Immature natural killer cell (primary cell): Measurements from ENCODE around the gene NLRP8. TPM values are rescaled to one million over a fixed set of nuclear protein-coding genes. Genes with fewer than 3 reads are reported as not detected.
"Not testable (repeated sequence)": the region's sequence is repeated elsewhere in the genome, so short reads cannot be mapped to it uniquely, and the experiment has no call there.

Experiments used
- DNase-seq, 3 donors: peaks; one replicate each; pipeline ENCODE4 v3.0.0; 2022; ENCODE audit warnings: mixed read lengths in 1 of 3
- H3K27ac Mint-ChIP-seq, 6 donors: one replicate each; pipeline ENCODE4 v1.8.0; 2020; ENCODE audit warnings: mixed read lengths in 6 of 6, mild to moderate bottlenecking in 5 of 6, inconsistent platforms in 4 of 6, moderate library complexity in 3 of 6
- H3K27me3 Mint-ChIP-seq, 3 donors: one replicate each; pipeline ENCODE4 v1.8.0; 2020 to 2021; ENCODE audit warnings: low read depth in 3 of 3, mild to moderate bottlenecking in 3 of 3, mixed read lengths in 3 of 3, moderate library complexity in 3 of 3, inconsistent platforms in 1 of 3
- H3K36me3 Mint-ChIP-seq, 3 donors: one replicate each; pipeline ENCODE4 v1.8.0; 2020; ENCODE audit warnings: mixed read lengths in 3 of 3, inconsistent platforms in 2 of 3, mild to moderate bottlenecking in 2 of 3
- H3K4me1 Mint-ChIP-seq, 2 donors: one replicate each; pipeline ENCODE4 v1.8.0; 2020; ENCODE audit warnings: inconsistent platforms in 2 of 2, mild to moderate bottlenecking in 2 of 2, mixed read lengths in 2 of 2, moderate library complexity in 1 of 2
- H3K4me3 Mint-ChIP-seq, 5 donors: one replicate each; pipeline ENCODE4 v1.8.0; 2020; ENCODE audit warnings: mild to moderate bottlenecking in 5 of 5, mixed read lengths in 5 of 5, inconsistent platforms in 3 of 5, moderate library complexity in 3 of 5
- H3K9me3 Mint-ChIP-seq, 6 donors: one replicate each; pipeline ENCODE4 v1.8.0; 2020; ENCODE audit warnings: mild to moderate bottlenecking in 6 of 6, mixed read lengths in 6 of 6, inconsistent platforms in 4 of 6, moderate library complexity in 3 of 6
- polyA plus RNA-seq, 3 donors: library from polyadenylated mRNA; unstranded; fragments of 300-500 nt; fragmentation: Illumina TruSeq; gene quantifications; one replicate each; pipeline ENCODE4 v1.2.3, GENCODE V29; 2021

Gene NLRP8
- not detected for polyA plus RNA-seq

DNA sequence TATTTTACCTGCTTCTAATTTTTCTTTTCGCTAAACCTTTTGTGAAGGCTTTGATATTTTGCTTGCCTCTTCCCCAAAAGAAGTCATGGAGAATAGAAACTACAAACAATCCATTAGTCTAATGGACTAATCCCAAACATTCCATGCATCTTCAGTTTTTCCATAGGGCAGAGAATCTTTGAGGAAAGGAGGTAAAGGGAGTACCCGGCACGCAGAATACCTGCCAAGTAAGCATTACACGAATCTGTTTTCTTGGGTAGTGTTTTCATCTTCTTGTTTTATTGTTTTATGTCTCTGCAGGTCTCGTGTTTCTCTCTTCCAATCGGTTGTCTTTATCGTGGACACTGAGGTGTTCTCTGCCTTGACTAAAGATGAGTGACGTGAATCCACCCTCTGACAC is at the start of gene NLRP8:
Gene NLRP8 (plus strand): TSS at position 301 of the 400 bp plus-strand sequence.
- no peak within 1 kb of the TSS for H3K4me3 Mint-ChIP-seq
- no peak within 1 kb of the TSS for H3K27ac Mint-ChIP-seq
- peaks cover 0 to 12% (median 2%) of the 10 kb centered on the region in 6 donors for H3K9me3 Mint-ChIP-seq
- no peaks in the 10 kb centered on the region for H3K36me3 Mint-ChIP-seq
- no peaks in the 10 kb centered on the region for H3K4me1 Mint-ChIP-seq
- peaks cover 0 to 6% (median 3%) of the 10 kb centered on the region in 3 donors for H3K27me3 Mint-ChIP-seq
- DNase-seq = no peak

- H3K27ac Mint-ChIP-seq = no peak overlapping the region
- peaks cover 0 to 16% (median under 1%) of the 10 kb centered on the region in 6 donors for H3K9me3 Mint-ChIP-seq
- H3K4me1 Mint-ChIP-seq = no peaks in the 10 kb centered on the region
- DNase-seq = no peak
- no peaks in the 10 kb centered on the region for H3K36me3 Mint-ChIP-seq
- H3K4me3 Mint-ChIP-seq = no peak overlapping the region
- H3K27me3 Mint-ChIP-seq = peaks cover 0 to 11% (median 2%) of the 10 kb centered on the region in 3 donors
Observed at GRCh38 chr19:55898911-55899310, 48.7 kb upstream of the NLRP8 start.

GRCh38 chr19:55901369-55902079 is 46.1 kb upstream of the NLRP8 start:
- peaks cover 0 to 16% (median 0%) of the 10 kb centered on the region in 6 donors for H3K9me3 Mint-ChIP-seq
- H3K36me3 Mint-ChIP-seq = no peaks in the 10 kb centered on the region
- H3K27me3 Mint-ChIP-seq = peaks cover 0 to 12% (median 2%) of the 10 kb centered on the region in 3 donors
- H3K4me1 Mint-ChIP-seq = no peaks in the 10 kb centered on the region
- H3K27ac Mint-ChIP-seq = no peak overlapping the region
- H3K4me3 Mint-ChIP-seq = no peak overlapping the region
- DNase-seq = no peak

- H3K4me1 Mint-ChIP-seq = no peaks in the 10 kb centered on the region
- no peak overlapping the region for H3K27ac Mint-ChIP-seq
- H3K27me3 Mint-ChIP-seq = peaks cover 0 to 12% (median 2%) of the 10 kb centered on the region in 3 donors
- no peak for DNase-seq
- no peak overlapping the region for H3K4me3 Mint-ChIP-seq
- peaks cover 0 to 13% (median 0%) of the 10 kb centered on the region in 6 donors for H3K9me3 Mint-ChIP-seq
- no peaks in the 10 kb centered on the region for H3K36me3 Mint-ChIP-seq
Observed at GRCh38 chr19:55902080-55902751, 45.4 kb upstream of the NLRP8 start.

GRCh38 chr19:55907286-55907685 is 40.3 kb upstream of the NLRP8 start:
- H3K27me3 Mint-ChIP-seq = peaks cover 0 to 7% (median 2%) of the 10 kb centered on the region in 3 donors
- H3K27ac Mint-ChIP-seq = no peak overlapping the region
- H3K4me3 Mint-ChIP-seq = no peak overlapping the region
- no peaks in the 10 kb centered on the region for H3K36me3 Mint-ChIP-seq
- H3K4me1 Mint-ChIP-seq = no peaks in the 10 kb centered on the region
- peaks cover 0 to 3% (median 0%) of the 10 kb centered on the region in 6 donors for H3K9me3 Mint-ChIP-seq
- DNase-seq = no peak

DNA sequence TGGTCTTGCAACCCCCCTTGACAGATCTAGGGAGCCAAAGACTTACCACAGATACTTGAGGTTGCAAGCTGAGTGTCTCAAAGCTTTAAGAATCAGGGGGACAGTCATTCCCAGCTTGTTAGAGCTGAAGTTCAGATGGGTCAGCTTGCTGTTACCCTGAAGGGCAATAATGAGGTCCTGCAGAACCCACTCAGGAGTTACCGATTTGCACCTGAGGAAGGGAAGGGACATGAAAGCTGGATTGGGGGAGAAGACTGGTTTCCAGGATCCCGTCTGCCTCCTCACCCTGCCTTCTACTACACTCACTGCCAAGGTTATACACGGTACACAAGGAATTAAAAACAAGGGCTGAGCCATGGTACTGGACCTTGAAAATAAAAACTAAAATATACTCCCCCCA is 39.9 kb upstream of the NLRP8 start:
- no peak overlapping the region for H3K27ac Mint-ChIP-seq
- peaks cover 0 to 4% (median 0%) of the 10 kb centered on the region in 6 donors for H3K9me3 Mint-ChIP-seq
- no peaks in the 10 kb centered on the region for H3K36me3 Mint-ChIP-seq
- DNase-seq = no peak
- H3K4me1 Mint-ChIP-seq = no peaks in the 10 kb centered on the region
- H3K27me3 Mint-ChIP-seq = peaks cover 2 to 7% (median 2%) of the 10 kb centered on the region in 3 donors
- H3K4me3 Mint-ChIP-seq = no peak overlapping the region

DNA sequence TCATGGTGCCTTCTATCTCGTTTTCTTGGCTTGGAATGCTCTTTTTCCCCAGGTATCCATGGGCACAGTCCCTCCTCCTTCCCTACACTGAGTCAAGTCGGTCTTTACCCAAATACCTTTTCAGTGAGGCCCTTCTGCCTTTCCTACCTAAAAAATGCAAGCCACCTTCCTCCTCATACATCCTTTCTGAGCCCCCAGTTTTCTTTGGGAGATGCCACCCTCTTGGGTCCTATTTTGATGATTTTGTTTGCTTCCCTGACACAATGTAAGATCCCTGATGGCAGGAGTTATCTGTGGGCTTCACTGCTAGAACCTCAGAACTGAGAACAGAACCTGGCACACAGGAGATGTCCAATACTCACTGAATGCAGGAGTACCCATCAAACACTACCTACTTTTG is 37.8 kb upstream of the NLRP8 start:
- Mint-ChIP-seq H3K4me3 (no peak overlapping the region), H3K4me1 (no peaks in the 10 kb centered on the region), H3K36me3 (no peaks in the 10 kb centered on the region), H3K9me3 (peaks cover 0 to 5% (median 3%) of the 10 kb centered on the region in 6 donors), H3K27me3 (peaks cover 0 to 4% (median 2%) of the 10 kb centered on the region in 3 donors), H3K27ac (no peak overlapping the region)
- DNase-seq = no peak

DNA sequence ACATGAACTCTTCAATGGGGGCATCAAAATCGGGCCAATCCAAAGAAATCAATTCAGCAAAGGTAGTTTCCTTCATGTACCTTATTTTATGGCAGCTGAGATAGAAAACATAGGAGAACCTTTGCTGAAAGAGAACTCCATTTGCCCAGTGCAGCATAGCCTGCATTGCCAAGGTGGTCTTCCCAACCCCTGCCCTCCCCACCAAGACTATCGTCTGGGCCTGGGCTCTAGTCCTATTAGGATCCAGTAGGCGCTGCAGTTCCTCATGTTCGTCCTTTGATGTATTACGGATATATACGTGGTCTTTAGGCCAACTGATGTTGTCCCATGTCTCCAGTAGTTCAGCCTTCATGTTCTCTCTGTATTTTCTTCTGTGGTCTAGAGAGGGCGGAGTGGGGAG is 34.7 kb upstream of the NLRP8 start:
- no peak for DNase-seq
- Mint-ChIP-seq H3K4me1 (no peaks in the 10 kb centered on the region), H3K27ac (no peak overlapping the region), H3K4me3 (no peak overlapping the region), H3K27me3 (peaks cover 2 to 9% (median 6%) of the 10 kb centered on the region in 3 donors), H3K36me3 (no peaks in the 10 kb centered on the region), H3K9me3 (peaks cover 4 to 22% (median 11%) of the 10 kb centered on the region in 6 donors)

GRCh38 chr19:55913643-55914268 is 33.9 kb upstream of the NLRP8 start:
- Mint-ChIP-seq H3K27me3 (peaks cover 2 to 9% (median 6%) of the 10 kb centered on the region in 3 donors), H3K36me3 (no peaks in the 10 kb centered on the region), H3K4me3 (no peak overlapping the region), H3K4me1 (no peaks in the 10 kb centered on the region), H3K27ac (no peak overlapping the region), H3K9me3 (peaks cover 4 to 30% (median 17%) of the 10 kb centered on the region in 6 donors)
- no peak for DNase-seq

DNA sequence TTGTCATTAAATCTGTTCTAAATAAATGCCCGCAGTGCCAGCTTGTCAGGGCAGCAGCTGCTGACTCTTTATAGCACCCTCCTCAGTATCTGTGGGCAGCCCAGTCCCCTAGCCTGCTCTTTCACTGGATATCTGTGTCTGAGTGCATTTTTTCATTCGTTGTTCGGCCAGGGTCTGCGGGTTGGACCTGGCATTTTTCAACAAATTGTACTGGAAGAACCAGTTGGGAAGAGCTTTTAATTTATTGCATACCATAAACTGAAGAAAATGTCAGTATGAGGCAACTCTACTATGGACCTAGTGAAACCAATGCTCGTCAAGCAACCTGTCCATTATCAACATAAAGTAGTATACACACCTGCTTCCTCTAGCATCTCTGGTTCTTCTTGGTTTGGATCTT is 24.1 kb upstream of the NLRP8 start:
- peaks cover 0 to 3% (median 0%) of the 10 kb centered on the region in 3 donors for H3K36me3 Mint-ChIP-seq
- no peak overlapping the region for H3K27ac Mint-ChIP-seq
- no peaks in the 10 kb centered on the region for H3K4me1 Mint-ChIP-seq
- DNase-seq = no peak
- H3K9me3 Mint-ChIP-seq = peaks cover 2 to 27% (median 13%) of the 10 kb centered on the region in 6 donors
- no peak overlapping the region for H3K4me3 Mint-ChIP-seq
- peaks cover 1 to 7% (median 5%) of the 10 kb centered on the region in 3 donors for H3K27me3 Mint-ChIP-seq

DNA sequence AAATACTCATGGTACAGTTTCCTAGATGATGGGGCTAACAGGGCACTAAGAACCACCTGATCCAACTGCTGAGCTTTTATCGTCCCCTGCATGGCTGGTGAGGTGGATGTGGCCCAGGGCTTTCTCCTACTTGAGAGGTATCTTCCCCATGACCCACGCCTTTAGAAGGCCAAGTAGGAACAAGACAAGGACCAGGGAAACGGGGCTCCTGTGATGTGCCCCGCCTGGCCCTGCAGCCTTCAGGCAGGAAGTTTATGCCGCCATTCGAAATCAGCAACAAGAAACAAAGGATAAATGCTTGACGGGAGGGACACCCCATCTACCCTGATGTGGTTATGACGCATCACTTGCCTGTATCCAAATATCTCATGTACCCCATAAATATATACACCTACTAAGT is 19.6 kb upstream of the NLRP8 start:
- Mint-ChIP-seq H3K9me3 (peaks cover 0 to 17% (median 6%) of the 10 kb centered on the region in 6 donors), H3K27me3 (peaks cover 0 to 6% (median 1%) of the 10 kb centered on the region in 3 donors), H3K4me3 (no peak overlapping the region), H3K4me1 (no peaks in the 10 kb centered on the region), H3K36me3 (peaks cover 0 to 3% (median 0%) of the 10 kb centered on the region in 3 donors), H3K27ac (no peak overlapping the region)
- DNase-seq = no peak

DNA sequence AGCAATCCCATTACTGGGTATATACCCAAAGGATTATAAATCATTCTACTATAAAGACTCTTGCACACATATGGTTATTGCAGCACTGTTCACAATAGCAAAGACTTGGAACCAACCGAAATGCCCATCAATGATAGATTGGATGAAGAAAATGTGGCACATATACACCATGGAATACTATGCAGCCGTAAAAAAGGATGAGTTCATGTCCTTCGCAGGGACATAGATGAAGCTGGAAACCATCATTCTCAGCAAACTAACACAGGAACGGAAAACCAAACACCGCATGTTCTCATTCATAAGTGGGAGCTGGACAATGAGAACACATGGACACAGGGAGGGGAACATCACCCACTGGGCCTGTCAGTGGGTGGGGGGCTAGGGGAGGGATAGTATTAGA is 18.4 kb upstream of the NLRP8 start:
- H3K36me3 Mint-ChIP-seq, H3K27ac Mint-ChIP-seq, H3K4me3 Mint-ChIP-seq, H3K4me1 Mint-ChIP-seq, DNase-seq, H3K27me3 Mint-ChIP-seq: not testable (repeated sequence)
- peaks cover 0 to 18% (median 6%) of the 10 kb centered on the region in 6 donors for H3K9me3 Mint-ChIP-seq

- no peak overlapping the region for H3K4me3 Mint-ChIP-seq
- peaks cover 0 to 14% (median 1%) of the 10 kb centered on the region in 6 donors for H3K9me3 Mint-ChIP-seq
- no peak for DNase-seq
- no peaks in the 10 kb centered on the region for H3K4me1 Mint-ChIP-seq
- peaks cover 0 to 4% (median 4%) of the 10 kb centered on the region in 3 donors for H3K27me3 Mint-ChIP-seq
- no peaks in the 10 kb centered on the region for H3K36me3 Mint-ChIP-seq
- H3K27ac Mint-ChIP-seq = no peak overlapping the region
Observed at GRCh38 chr19:55930996-55931515, 16.6 kb upstream of the NLRP8 start.

DNA sequence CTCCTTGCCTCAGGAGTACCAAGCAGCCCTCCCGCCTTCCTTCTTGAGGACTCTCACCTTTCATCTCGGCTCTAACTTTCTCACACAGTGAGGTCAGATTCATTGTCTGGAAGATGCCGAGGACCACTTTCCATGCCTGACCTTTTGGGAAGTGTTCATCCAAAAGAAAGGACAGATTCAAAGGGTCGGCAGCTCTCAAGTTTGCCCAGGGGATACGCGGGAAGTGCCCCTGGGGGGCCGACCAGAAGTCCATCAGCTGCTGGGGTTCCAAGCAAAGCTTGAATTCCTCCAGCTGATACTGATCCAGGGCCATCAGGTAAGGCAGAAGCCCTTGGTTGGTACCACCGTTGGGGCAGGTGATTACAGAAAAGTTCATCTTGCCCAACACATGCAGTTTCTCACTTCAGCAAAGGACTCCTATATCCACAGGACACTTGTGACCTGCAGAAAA is 15.7 kb upstream of the NLRP8 start, which contains the start of gene NLRP13:
Gene NLRP13 (minus strand): TSS at position 401 of the 451 bp plus-strand sequence. CDS start 25 bp downstream, at position 376.
- Mint-ChIP-seq H3K27me3 (peaks cover 0 to 4% (median 4%) of the 10 kb centered on the region in 3 donors), H3K4me1 (no peaks in the 10 kb centered on the region), H3K27ac (no peak within 1 kb of the TSS), H3K36me3 (no peaks in the 10 kb centered on the region), H3K4me3 (no peak within 1 kb of the TSS), H3K9me3 (peaks cover 0 to 10% (median 1%) of the 10 kb centered on the region in 6 donors)
- no peak for DNase-seq
